CD4-positive, alpha-beta T cell (primary cell): ENCODE results near the gene NDE1. TPM values are rescaled to one million over a fixed set of nuclear protein-coding genes. Genes with fewer than 3 reads are reported as not detected.

Source experiments
- ATAC-seq: fragments of 200-7000 bp; cut with Tn5 transposase; one replicate; pipeline ENCODE4 v1.10.0; 2022; ENCODE audit warnings: mild to moderate bottlenecking; ENCODE audit not compliant: poor library complexity
- CTCF ChIA-PET: fragments of 350-600 bp; sonication (Branson Sonifier 250); formaldehyde crosslinking; loops from one replicate; lab custom pipeline; 2021; ENCODE audit warnings: antibody characterized with exemption, inconsistent platforms; lab: Charles Lee
- POLR2A ChIA-PET: fragments of 350-600 bp; sonication (Branson Sonifier 250); formaldehyde crosslinking; loops from one replicate; lab custom pipeline; 2021; ENCODE audit warnings: antibody characterized with exemption, inconsistent platforms; lab: Charles Lee
- DNase-seq, 14 experiments: peaks; one replicate each; pipeline ENCODE4 v3.0.0-alpha.2; 2013 to 2020; ENCODE audit warnings: mixed read lengths in 2 of 14
- H3K27ac ChIP-seq, 2 donors: one replicate each; pipeline versions ENCODE4 v1.5.1 to v1.7.0; 2013; ENCODE audit warnings: low read length in 2 of 2, low read depth in 1 of 2, mild to moderate bottlenecking in 1 of 2
- H3K27me3 ChIP-seq, 2 experiments: 1 replicate in 1 of 2; 2 replicates in 1 of 2; pipeline versions ENCODE4 v1.6.1 to v1.7.0; 2013; ENCODE audit warnings: low read length in 2 of 2, control low read depth in 1 of 2, mild to moderate bottlenecking in 1 of 2, moderate library complexity in 1 of 2; ENCODE audit not compliant: insufficient read depth in 2 of 2, control insufficient read depth in 1 of 2
- H3K36me3 ChIP-seq: one replicate; pipeline ENCODE4 v1.6.1; 2013; ENCODE audit warnings: low read length, control low read depth; ENCODE audit not compliant: insufficient read depth
- H3K4me1 ChIP-seq: one replicate; pipeline ENCODE4 v1.6.1; 2013; ENCODE audit warnings: low read length, control low read depth; ENCODE audit not compliant: insufficient read depth
- H3K4me3 ChIP-seq: one replicate; pipeline ENCODE4 v1.5.1; 2013; ENCODE audit warnings: mild to moderate bottlenecking, low read length, moderate library complexity
- H3K9me3 ChIP-seq, 2 experiments: 1 replicate in 1 of 2; 2 replicates in 1 of 2; pipeline versions ENCODE4 v1.6.1 to v1.7.0; 2013; ENCODE audit warnings: low read length in 2 of 2, mild to moderate bottlenecking in 2 of 2, control low read depth in 1 of 2, moderate library complexity in 1 of 2; ENCODE audit not compliant: control insufficient read depth in 1 of 2, insufficient read depth in 1 of 2
- H3K27ac Mint-ChIP-seq: one replicate; pipeline ENCODE4 v1.8.0; 2020; ENCODE audit warnings: mixed read lengths
- H3K27me3 Mint-ChIP-seq: one replicate; pipeline ENCODE4 v1.8.0; 2021; ENCODE audit warnings: mixed read lengths
- H3K36me3 Mint-ChIP-seq: one replicate; pipeline ENCODE4 v1.8.0; 2021; ENCODE audit warnings: low read depth, mixed read lengths
- H3K4me1 Mint-ChIP-seq: one replicate; pipeline ENCODE4 v1.8.0; 2021; ENCODE audit warnings: low read depth, mixed read lengths
- H3K4me3 Mint-ChIP-seq: one replicate; pipeline ENCODE4 v1.8.0; 2020; ENCODE audit warnings: mild to moderate bottlenecking, mixed read lengths
- H3K9me3 Mint-ChIP-seq: one replicate; pipeline ENCODE4 v1.8.0; 2020; ENCODE audit warnings: mixed read lengths
- CTCF ChIP-seq: fragments of 200-600 bp; IDR thresholded peaks from one replicate; pipeline ENCODE4 v1.8.0; 2022; ENCODE audit warnings: antibody characterized with exemption, mild to moderate bottlenecking
- intact Hi-C, 2 experiments: fragments of 100-400 bp; cut with DNase I in 1 of 2; cut with micrococcal nuclease in 1 of 2; formaldehyde crosslinking; loops; one replicate each; pipeline versions ENCODE4 v1.15.1 to v1.9.0; 2023 to 2025; cut with DNase I, micrococcal nuclease
- total RNA-seq, 174 experiments: library from RNA in 2 of 174; stranded (reverse) in 2 of 174; gene quantifications; one replicate each; pipeline ENCODE4 v1.2.3 and lab custom pipeline; 2021 to 2026

NDE1 gene
- total RNA-seq, 2 experiments from 2014 or later, result 96.6 to 106 TPM

- no peaks in the 10 kb centered on the region for H3K9me3 ChIP-seq
- peaks cover 60% of the 10 kb centered on the region for H3K36me3 Mint-ChIP-seq
Observed at GRCh38 chr16:15672514-15673167, 22.6 kb downstream of the NDE1 start.

GRCh38 chr16:15674571-15674970 is 24.5 kb downstream of the NDE1 start:
- Histone ChIP-seq H3K4me1 (peaks cover 44% of the 10 kb centered on the region), H3K4me3 (no peak overlapping the region), H3K36me3 (peaks cover 50% of the 10 kb centered on the region), H3K9me3 (no peaks in the 10 kb centered on the region), H3K27ac (peak overlapping the region; percentile 94 to 96), H3K27me3 (no peaks in the 10 kb centered on the region)
- TF ChIP-seq CTCF, result no peak
- POLR2A ChIA-PET, result interaction anchor here (0.7 kb wide), 1 partner anchor 32 kb away, joined by 3 read pairs; the partner anchor contains the start of gene MARF1
- H3K27me3 Mint-ChIP-seq, result no peaks in the 10 kb centered on the region
- no peak overlapping the region for H3K4me3 Mint-ChIP-seq
- peaks cover 39% of the 10 kb centered on the region for H3K4me1 Mint-ChIP-seq
- ATAC-seq (no peak), DNase-seq (no peak)
- intact Hi-C loops, result loop anchor here in 1 of 2 experiments (10.0 kb wide), 1 partner anchor 210 kb away; the partner anchor contains the start of gene CEP20
- CTCF ChIA-PET, result no interaction called here
- H3K9me3 Mint-ChIP-seq, result no peaks in the 10 kb centered on the region
- peaks cover 66% of the 10 kb centered on the region for H3K36me3 Mint-ChIP-seq
- H3K27ac Mint-ChIP-seq, result peak overlapping the region; percentile 92

More at GRCh38 chr16:15672514-15673167, 22.6 kb downstream of the NDE1 start:
- intact Hi-C loops, result loop anchor here (1.0 to 10.0 kb wide), 3 partner anchors 29 to 212 kb away; partner anchors contain the start of genes MARF1 (in 2 of the 2) and CEP20 (in 1 of the 2)
- CTCF ChIA-PET, result interaction anchor here (2.3 to 3.4 kb wide), 2 partner anchors 9 to 30 kb away, joined by 9 to 20 read pairs; partner anchors contain the start of gene MARF1
- Histone ChIP-seq H3K4me1 (peaks cover 44% of the 10 kb centered on the region), H3K36me3 (peaks cover 44% of the 10 kb centered on the region), H3K27ac (peak overlapping the region; percentile 94 to 96), H3K4me3 (peak overlapping the region; percentile 26), H3K27me3 (no peaks in the 10 kb centered on the region)
- Mint-ChIP-seq H3K27me3 (no peaks in the 10 kb centered on the region), H3K27ac (peak overlapping the region; percentile 92), H3K4me1 (peaks cover 39% of the 10 kb centered on the region), H3K9me3 (no peaks in the 10 kb centered on the region), H3K4me3 (peak overlapping the region; percentile 40)
- peak; percentile 95 for ATAC-seq
- peak; percentile 57 to 93 (median 78) for DNase-seq
- POLR2A ChIA-PET, result interaction anchor here (0.6 to 4.3 kb wide), 7 partner anchors 11 to 108 kb away, joined by 3 to 48 read pairs (median 3); partner anchors contain the start of genes MARF1 and NDE1
- TF ChIP-seq CTCF, result no peak

GRCh38 chr16:15676506-15676905 is 26.5 kb downstream of the NDE1 start:
- ATAC-seq (no peak), DNase-seq (no peak)
- Mint-ChIP-seq H3K4me1 (peaks cover 35% of the 10 kb centered on the region), H3K27me3 (no peaks in the 10 kb centered on the region), H3K9me3 (no peaks in the 10 kb centered on the region), H3K36me3 (peaks cover 63% of the 10 kb centered on the region), H3K27ac (peak overlapping the region; percentile 43), H3K4me3 (no peak overlapping the region)
- no peak overlapping the region for H3K27ac ChIP-seq
- intact Hi-C loops, result loop anchor here in 1 of 2 experiments (10.0 kb wide), 1 partner anchor 208 kb away; the partner anchor contains the start of gene CEP20
- peaks cover 39% of the 10 kb centered on the region for H3K4me1 ChIP-seq
- CTCF ChIA-PET, result no interaction called here
- H3K27me3 ChIP-seq, result no peaks in the 10 kb centered on the region
- TF ChIP-seq CTCF, result no peak
- H3K9me3 ChIP-seq, result no peaks in the 10 kb centered on the region
- H3K36me3 ChIP-seq, result peaks cover 45% of the 10 kb centered on the region
- POLR2A ChIA-PET, result no interaction called here
- H3K4me3 ChIP-seq, result no peak overlapping the region
